SU-DHL-6 (cell line): ENCODE results near the gene NTN3.

Experiments
- H2AFZ ChIP-seq: fragments of 200-600 bp; sonication (generic); 2 replicates; pipeline ENCODE4 v1.6.1; 2014; ENCODE audit warnings: low read depth, mild to moderate bottlenecking, moderate library complexity, mixed read lengths, antibody characterized with exemption, low read length; ENCODE audit not compliant: severe bottlenecking
- H3F3A ChIP-seq: fragments of 200-600 bp; shearing (Covaris generic); 2 replicates; pipeline ENCODE4 v1.6.0; 2016; ENCODE audit warnings: antibody characterized with exemption, mild to moderate bottlenecking; ENCODE audit not compliant: insufficient read depth
- H3K27ac ChIP-seq: fragments of 200-600 bp; sonication (generic); 2 replicates; pipeline ENCODE4 v1.5.1; 2016; ENCODE audit warnings: low read depth, mild to moderate bottlenecking, low read length, moderate library complexity, mixed read lengths
- H3K27me3 ChIP-seq: fragments of 200-600 bp; sonication (generic), shearing (Covaris generic); 2 replicates; pipeline ENCODE4 v1.6.0; 2014; ENCODE audit warnings: mild to moderate bottlenecking, low read length
- H3K36me3 ChIP-seq: fragments of 200-600 bp; sonication (generic); 2 replicates; pipeline ENCODE4 v1.6.1; 2014; ENCODE audit warnings: mild to moderate bottlenecking, low read length, mixed read lengths
- H3K4me2 ChIP-seq: fragments of 300-600, 200-600 bp; shearing (Covaris generic), sonication (generic); 2 replicates; pipeline ENCODE4 v1.6.0; 2014; ENCODE audit warnings: low read length, low read depth, mild to moderate bottlenecking; ENCODE audit not compliant: poor library complexity, severe bottlenecking
- H3K4me3 ChIP-seq: fragments of 200-600 bp; sonication (generic); 2 replicates; pipeline ENCODE4 v1.5.1; 2014; ENCODE audit warnings: antibody characterized with exemption, low read length, mild to moderate bottlenecking, mixed read lengths; ENCODE audit not compliant: insufficient read depth, poor library complexity, severe bottlenecking
- H3K79me2 ChIP-seq: fragments of 200-600 bp; sonication (generic); 2 replicates; pipeline ENCODE4 v1.6.1; 2014; ENCODE audit warnings: mild to moderate bottlenecking, low read length, moderate library complexity; ENCODE audit not compliant: insufficient read depth
- H3K9ac ChIP-seq: fragments of 200-600 bp; sonication (generic); 2 replicates; pipeline ENCODE4 v1.7.0; 2014; ENCODE audit warnings: mild to moderate bottlenecking, low read length
- H3K9me2 ChIP-seq: fragments of 200-600 bp; sonication (generic); replicated peaks from 2 replicates; pipeline ENCODE4 v1.6.1; 2014; ENCODE audit warnings: low read length; ENCODE audit not compliant: insufficient read depth
- H3K9me3 ChIP-seq: fragments of 200-600 bp; sonication (generic); 2 replicates; pipeline ENCODE4 v1.6.1; 2014; ENCODE audit warnings: low read length, mixed read lengths; ENCODE audit not compliant: insufficient read depth
- H4K20me1 ChIP-seq: fragments of 200-600 bp; sonication (generic); 2 replicates; pipeline ENCODE4 v1.6.1; 2014; ENCODE audit warnings: low read depth, mild to moderate bottlenecking, antibody characterized with exemption, low read length, moderate library complexity, mixed read lengths
- EZH2phosphoT487 ChIP-seq: fragments of 200-600 bp; sonication (generic), shearing (Covaris generic); conservative IDR thresholded peaks from 2 replicates; pipeline ENCODE4 v1.6.1; 2018; ENCODE audit warnings: mild to moderate bottlenecking, antibody characterized with exemption, low read length, moderate library complexity, mixed read lengths
- TF ChIP-seq, protein P1 (sequence below): fragments of 200-600 bp; sonication (generic); IDR thresholded peaks from one replicate; pipeline ENCODE4 v1.5.1; 2017; ENCODE audit warnings: antibody characterized with exemption, mild to moderate bottlenecking, low read length, moderate library complexity; ENCODE audit not compliant: insufficient read depth, poor library complexity, severe bottlenecking

The NTN3 gene

DNA sequence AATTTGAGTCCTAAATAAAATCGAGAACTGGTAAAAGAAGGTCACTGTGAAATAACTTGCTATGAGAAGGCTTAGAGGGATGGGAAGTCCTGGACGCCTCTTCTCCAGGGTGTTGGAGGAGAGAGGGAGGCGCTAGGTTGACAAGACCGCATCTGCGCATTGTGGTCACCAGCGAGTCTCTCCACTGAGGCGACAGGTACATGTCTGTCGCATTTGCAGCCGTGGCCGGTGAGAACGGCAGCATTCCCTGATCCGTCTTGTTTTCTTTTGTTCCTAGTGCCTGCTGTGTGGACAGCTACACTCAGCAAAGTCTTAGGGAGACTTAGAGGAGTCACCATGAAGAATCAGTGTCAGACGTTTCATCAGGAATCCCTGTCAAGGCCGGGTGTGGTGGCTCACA, 34.6 kb downstream of the NTN3 start:
- no peaks in the 10 kb centered on the region for H3K9me2 ChIP-seq
- no peaks in the 10 kb centered on the region for H4K20me1 ChIP-seq
- H3K9me3 ChIP-seq = no peaks in the 10 kb centered on the region
- H3K27me3 ChIP-seq = no peaks in the 10 kb centered on the region
- H3K79me2 ChIP-seq = no peaks in the 10 kb centered on the region
- H3F3A ChIP-seq = peaks cover 2% of the 10 kb centered on the region; the same call in 1 of the 2 replicates
- no peak overlapping the region for H3K4me3 ChIP-seq
- no peaks in the 10 kb centered on the region for H3K36me3 ChIP-seq
- TF ChIP-seq, protein P1, sequence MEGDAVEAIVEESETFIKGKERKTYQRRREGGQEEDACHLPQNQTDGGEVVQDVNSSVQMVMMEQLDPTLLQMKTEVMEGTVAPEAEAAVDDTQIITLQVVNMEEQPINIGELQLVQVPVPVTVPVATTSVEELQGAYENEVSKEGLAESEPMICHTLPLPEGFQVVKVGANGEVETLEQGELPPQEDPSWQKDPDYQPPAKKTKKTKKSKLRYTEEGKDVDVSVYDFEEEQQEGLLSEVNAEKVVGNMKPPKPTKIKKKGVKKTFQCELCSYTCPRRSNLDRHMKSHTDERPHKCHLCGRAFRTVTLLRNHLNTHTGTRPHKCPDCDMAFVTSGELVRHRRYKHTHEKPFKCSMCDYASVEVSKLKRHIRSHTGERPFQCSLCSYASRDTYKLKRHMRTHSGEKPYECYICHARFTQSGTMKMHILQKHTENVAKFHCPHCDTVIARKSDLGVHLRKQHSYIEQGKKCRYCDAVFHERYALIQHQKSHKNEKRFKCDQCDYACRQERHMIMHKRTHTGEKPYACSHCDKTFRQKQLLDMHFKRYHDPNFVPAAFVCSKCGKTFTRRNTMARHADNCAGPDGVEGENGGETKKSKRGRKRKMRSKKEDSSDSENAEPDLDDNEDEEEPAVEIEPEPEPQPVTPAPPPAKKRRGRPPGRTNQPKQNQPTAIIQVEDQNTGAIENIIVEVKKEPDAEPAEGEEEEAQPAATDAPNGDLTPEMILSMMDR = no peak
- no peak for TF ChIP-seq EZH2phosphoT487
- H2AFZ ChIP-seq = no peak overlapping the region
- H3K9ac ChIP-seq = no peak overlapping the region
- no peak overlapping the region for H3K27ac ChIP-seq
- H3K4me2 ChIP-seq = no peak overlapping the region

DNA sequence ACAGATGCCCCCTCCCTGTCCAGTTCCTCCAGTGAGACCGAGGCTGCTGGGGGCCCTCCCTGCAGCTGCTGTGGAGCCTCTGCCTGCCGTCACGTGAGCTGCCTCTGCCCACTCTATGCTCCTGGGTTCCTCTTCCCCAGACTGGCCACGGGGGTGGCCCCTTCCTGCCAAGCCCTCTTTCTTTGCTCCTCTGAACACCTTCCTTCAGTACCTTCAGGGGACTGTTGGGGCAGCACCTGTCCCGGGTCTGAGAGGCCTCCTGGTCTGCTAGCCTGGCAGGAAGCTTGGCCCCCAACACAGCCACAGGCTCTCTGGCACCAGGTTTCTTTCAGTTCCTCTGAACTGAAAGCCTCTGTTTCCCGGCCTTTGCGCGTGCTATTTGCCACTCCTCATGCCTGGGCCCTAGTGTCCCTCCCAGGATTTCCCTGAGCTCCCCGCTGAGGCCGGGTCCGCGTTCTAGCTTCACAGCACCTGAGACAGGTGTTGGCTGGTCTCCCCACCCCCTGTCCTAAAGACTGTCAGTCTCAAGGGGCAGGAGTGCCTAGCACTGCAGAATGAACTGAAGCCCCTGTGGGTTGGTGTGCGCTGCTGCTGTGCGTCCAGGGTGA, 36.1 kb downstream of the NTN3 start:
- Histone ChIP-seq H3F3A (peaks cover 2% of the 10 kb centered on the region; the same call in 1 of the 2 replicates), H3K36me3 (no peaks in the 10 kb centered on the region), H3K27me3 (no peaks in the 10 kb centered on the region), H2AFZ (no peak overlapping the region), H3K79me2 (no peaks in the 10 kb centered on the region), H4K20me1 (no peaks in the 10 kb centered on the region), H3K9ac (no peak overlapping the region), H3K9me3 (no peaks in the 10 kb centered on the region), H3K4me2 (no peak overlapping the region), H3K27ac (no peak overlapping the region), H3K9me2 (no peaks in the 10 kb centered on the region), H3K4me3 (no peak overlapping the region)
- TF ChIP-seq, protein P1 = no peak
- TF ChIP-seq EZH2phosphoT487 = no peak

DNA sequence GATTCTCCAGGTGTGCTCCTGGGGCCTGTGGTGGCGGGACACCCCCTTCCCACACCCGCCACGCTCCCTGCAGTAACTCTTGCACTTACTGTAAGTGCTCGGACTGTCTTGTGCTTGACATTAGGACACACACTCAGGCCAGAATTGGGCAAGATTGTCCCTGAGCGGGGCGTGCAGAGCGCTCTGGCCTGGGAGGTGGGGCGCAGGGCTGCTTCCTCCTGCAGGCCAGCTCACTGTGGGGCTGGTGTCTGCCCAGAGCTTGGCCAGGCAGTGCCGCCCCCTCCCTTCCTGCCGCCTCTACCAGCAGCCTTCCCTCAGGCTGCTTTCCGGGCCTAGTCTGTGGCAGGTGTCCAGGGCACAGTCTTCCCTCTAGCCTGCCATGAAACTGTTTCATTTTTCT, 36.6 kb downstream of the NTN3 start:
- Histone ChIP-seq H3K9ac (no peak overlapping the region), H3K4me2 (no peak overlapping the region), H3K27me3 (no peaks in the 10 kb centered on the region), H3K9me3 (no peaks in the 10 kb centered on the region), H3K79me2 (no peaks in the 10 kb centered on the region), H4K20me1 (no peaks in the 10 kb centered on the region), H3F3A (peaks cover 2% of the 10 kb centered on the region; the same call in 1 of the 2 replicates), H3K27ac (no peak overlapping the region), H3K4me3 (no peak overlapping the region), H3K36me3 (no peaks in the 10 kb centered on the region), H2AFZ (no peak overlapping the region), H3K9me2 (no peaks in the 10 kb centered on the region)
- TF ChIP-seq, protein P1 = no peak
- TF ChIP-seq EZH2phosphoT487 = no peak
